Activated naive CD4-positive, alpha-beta T cell treated with anti-CD3 and anti-CD28 coated beads, Interleukin-2, amount 50 U/mL, for 16 hours (primary cell): ENCODE results near the gene CACNA1A.
A peak's percentile ranks its signal among the peaks of the same experiment; 100 is the strongest.
"Not testable (repeated sequence)": the region's sequence is repeated elsewhere in the genome, so short reads cannot be mapped to it uniquely, and the experiment has no call there.

Experiments used
- DNase-seq: peaks from one replicate; pipeline ENCODE4 v3.0.0-alpha.2; 2020

The CACNA1A gene

GRCh38 chr19:13220847-13221246 lies 285.4 kb downstream of the CACNA1A start:
- DNase-seq: no peak

- DNase-seq: no peak
Observed at GRCh38 chr19:13215572-13216380, 290.5 kb downstream of the CACNA1A start.

- no peak for DNase-seq
Observed at GRCh38 chr19:13214036-13214730, 292.1 kb downstream of the CACNA1A start.

- peak; percentile 77 for DNase-seq
Observed at GRCh38 chr19:13212759-13213330, 293.4 kb downstream of the CACNA1A start.

DNA sequence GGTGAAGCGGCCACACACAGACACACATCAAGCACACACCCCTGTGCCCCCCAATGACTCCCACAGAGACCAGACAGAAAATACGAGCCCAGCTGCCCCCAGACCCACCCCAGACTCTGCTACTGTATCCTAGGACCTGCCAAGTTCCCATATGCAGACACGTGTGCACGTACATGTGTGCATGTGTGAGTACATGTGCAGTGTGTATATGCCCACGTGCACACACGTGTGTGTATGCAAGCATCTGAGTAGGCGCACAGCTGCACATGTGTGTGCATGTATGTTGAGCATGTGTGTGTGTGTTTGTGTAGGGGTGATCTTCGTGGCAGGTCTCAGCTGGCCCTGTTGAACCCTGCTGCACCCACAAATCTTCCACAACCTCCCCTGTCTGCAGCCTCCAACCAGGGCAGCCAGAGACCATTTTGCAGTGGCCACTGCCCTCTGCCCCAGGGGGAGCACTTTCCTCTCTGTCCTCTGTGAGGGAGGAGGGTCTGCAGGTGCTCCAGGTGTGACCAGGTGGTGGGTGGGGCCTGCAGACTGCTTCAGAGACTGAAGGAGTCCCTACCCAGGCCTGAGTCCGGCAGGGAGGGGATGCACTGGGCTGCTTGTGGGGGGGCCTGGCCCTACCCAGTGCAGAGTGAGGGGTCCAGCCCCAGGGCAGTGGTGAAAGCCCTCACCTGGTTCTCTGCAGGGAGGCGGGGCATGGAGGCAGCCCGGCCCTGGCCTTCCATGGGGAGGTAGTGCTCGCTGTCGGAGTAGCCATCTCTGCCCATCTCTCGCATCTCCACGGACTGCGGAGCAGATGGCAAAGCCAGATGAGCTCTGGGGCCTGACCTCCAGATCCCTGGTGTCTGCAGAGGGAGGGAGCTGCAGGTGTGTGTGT lies 294.6 kb downstream of the CACNA1A start:
- no peak for DNase-seq

DNA sequence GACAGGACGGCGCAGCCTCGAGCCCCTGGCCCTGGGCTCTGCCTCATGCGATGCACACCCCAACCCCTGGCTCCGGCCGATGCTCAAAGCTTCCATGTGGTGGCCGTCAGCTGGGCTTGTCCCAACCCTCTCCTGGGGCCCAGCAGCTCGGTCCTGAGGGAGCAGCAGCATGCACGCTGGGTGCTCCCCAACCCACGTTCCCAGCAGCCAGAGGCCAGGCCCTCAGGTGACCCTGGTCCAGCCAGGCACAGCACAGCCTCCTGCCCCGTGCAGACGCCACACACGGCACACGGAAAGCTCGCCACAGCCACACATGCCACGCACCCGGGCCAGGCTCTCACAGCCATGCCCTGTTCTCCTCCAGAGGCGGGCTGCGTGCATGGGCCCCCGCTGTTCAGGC lies 295.3 kb downstream of the CACNA1A start:
- no peak for DNase-seq

GRCh38 chr19:13210339-13210775 lies 295.9 kb downstream of the CACNA1A start:
- no peak for DNase-seq

DNA sequence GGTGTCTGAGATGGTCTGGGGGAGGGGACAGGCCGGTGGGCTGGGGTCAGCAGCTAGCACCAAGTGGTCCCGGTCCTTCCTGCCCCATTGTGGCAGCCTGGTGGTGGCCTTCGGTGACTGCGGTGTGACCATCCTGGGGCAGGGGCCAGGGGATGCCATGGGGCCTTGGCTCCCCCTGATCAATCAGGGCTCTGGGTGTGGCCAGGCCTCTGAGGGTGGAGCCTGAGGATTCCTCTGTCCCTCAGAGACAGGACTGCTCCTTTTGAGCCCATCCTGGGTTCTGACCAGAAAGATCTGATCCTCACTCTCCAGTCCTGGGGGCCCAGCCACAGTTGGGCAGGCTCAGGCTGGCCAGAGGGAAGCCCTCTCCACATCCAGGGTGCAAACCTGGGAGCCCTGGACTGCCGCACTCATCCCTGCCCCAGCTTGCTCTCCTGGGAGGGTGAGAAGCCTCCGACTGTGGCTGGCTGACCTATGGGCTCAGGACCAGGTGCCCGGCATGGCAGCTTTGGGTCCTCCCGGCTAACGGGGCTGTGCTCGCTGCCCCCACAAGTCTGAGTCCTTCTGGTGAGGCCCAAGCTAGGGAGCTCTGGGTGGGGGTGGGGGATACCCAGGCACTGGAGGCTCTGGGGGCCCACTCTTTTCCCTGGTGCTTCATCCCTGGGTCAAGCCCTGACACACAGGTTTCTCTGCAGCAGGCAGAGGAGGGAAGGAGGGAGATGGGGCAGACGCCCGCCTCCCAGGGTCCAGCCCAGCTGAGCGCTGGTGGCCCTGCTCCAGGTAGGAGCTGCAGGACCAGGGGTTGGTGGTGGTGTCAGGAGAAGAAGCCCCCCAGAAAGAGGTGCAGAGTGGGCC lies 296.6 kb downstream of the CACNA1A start:
- DNase-seq: no peak

- DNase-seq: no peak
Observed at GRCh38 chr19:13208672-13209483, 297.4 kb downstream of the CACNA1A start.

- peak; percentile 74 for DNase-seq
Observed at GRCh38 chr19:13207846-13208671, 298.2 kb downstream of the CACNA1A start.

DNA sequence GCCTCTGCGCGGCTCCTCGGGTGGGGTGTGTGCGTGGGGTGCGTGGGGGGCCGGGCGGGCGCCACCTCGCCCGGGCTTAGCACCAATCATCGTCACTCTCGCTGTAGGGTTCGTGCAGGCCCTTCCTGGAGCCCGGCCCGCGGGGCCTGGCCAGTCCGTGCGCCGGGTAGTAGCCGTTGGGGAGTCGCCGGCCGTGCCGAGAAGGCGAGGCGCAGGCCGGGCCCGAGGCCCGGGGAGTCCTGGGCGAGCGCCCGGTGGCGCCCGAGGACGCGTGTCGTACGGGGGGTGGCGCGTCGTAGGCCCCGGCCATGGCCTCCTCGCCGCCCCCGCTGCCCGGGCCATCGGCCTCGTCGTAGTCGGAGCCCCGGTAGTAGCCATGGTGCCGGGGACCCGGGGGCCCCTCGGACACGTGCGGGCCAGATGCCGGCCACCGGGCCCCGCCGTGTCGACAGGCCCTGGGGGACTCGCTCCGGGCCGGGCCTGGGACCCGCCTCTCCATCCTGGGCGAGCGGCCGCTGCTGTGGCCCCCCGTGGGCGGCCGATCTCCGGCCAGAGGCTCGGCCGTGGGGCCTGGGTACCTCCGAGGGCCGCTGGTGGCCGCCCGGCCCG lies 298.9 kb downstream of the CACNA1A start:
- no peak for DNase-seq

- no peak for DNase-seq
Observed at GRCh38 chr19:13206587-13206986, 299.7 kb downstream of the CACNA1A start.

- not testable (repeated sequence) for DNase-seq
Observed at GRCh38 chr19:13202112-13202511, 304.2 kb downstream of the CACNA1A start.

- DNase-seq: no peak
Observed at GRCh38 chr19:13198634-13199033, 307.6 kb downstream of the CACNA1A start.

DNA sequence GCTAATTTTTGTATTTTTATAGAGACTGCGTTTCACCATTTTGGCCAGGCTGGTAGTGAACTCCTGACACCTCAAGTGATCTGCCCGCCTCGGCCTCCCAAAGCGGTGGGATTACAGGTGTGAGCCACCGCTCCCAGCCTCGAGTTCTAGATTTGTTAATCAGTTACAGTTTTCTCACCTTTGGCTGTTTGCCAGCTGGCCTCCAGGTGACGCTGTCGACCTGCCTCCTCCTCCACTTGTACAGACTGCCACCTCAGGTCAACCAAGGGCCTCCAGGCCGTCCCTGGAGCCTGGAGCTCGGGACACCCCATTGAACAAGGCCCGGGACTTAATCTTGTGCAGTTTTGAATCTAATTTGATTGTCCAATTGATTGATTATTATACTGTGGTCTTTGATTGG lies 310.6 kb downstream of the CACNA1A start:
- DNase-seq: peak; percentile 52

GRCh38 chr19:13190781-13191540 lies 315.3 kb downstream of the CACNA1A start:
- no peak for DNase-seq

DNA sequence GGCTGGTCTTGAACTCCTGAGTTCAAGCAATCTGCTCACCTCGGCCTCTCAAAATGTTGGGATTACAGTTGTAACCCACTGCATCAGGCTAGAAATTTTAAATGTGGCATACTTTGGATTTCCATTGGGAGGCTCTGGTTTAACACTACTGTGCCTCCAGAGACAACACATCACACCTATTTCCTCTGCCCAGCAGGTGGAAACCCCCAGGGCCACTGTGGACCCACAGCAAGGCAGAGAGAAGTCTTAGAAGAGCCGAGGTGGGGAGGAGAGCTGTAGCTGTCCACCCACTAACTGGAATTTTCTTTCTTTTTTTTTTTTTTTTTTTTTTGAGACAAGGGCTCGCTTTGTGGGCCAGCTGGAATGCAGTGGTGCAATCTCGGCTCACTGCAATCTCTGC lies 316.7 kb downstream of the CACNA1A start:
- no peak for DNase-seq

DNA sequence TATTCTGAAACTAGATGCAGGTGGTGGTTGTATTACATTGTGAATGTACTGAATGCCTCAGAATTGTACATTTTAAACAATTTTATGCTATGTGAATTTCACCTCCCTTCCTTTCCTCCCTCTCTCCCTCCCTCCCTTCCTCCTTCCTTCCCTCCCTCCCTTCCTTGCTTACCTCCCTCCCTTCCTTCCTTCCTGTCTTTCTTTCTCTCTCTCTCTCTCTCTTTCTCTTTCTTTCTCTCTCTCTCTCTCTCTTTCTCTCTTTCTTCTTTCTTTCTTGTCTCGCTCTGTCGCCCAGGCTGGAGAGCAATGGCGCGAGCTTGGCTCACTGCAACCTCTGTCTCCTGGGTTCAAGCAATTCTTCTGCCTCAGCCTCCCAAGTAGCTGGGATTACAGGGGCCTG lies 318.9 kb downstream of the CACNA1A start:
- DNase-seq: no peak

- not testable (repeated sequence) for DNase-seq
Observed at GRCh38 chr19:13186688-13187087, 319.6 kb downstream of the CACNA1A start.
